Measurements from ENCODE around the gene DCAF11.
A peak's percentile ranks its signal among the peaks of the same experiment; 100 is the strongest.

The DCAF11 gene

GRCh38 chr14:24098229-24098926 lies 16.2 kb upstream of the DCAF11 start:
- DNase-seq, result no peak

- no peak for DNase-seq
Measured at GRCh38 chr14:24098927-24099813, 15.4 kb upstream of the DCAF11 start.

- DNase-seq, result peak; percentile 48 to 74
Measured at GRCh38 chr14:24100197-24100981, 14.2 kb upstream of the DCAF11 start.

- DNase-seq, result no peak
Measured at GRCh38 chr14:24100982-24101494, 13.5 kb upstream of the DCAF11 start.

- DNase-seq, result no peak
Measured at GRCh38 chr14:24102357-24103048, 12.1 kb upstream of the DCAF11 start.

- DNase-seq, result no peak
Measured at GRCh38 chr14:24103451-24103850, 11.1 kb upstream of the DCAF11 start.

GRCh38 chr14:24105609-24106239 lies 8.9 kb upstream of the DCAF11 start:
- DNase-seq, result peak in 1 of 2 donors; percentile 59

- no peak for DNase-seq
Measured at GRCh38 chr14:24106672-24107271, 7.8 kb upstream of the DCAF11 start.

GRCh38 chr14:24108336-24108874 lies 6.2 kb upstream of the DCAF11 start:
- no peak for DNase-seq

GRCh38 chr14:24110060-24110459 lies 4.5 kb upstream of the DCAF11 start:
- DNase-seq, result no peak

GRCh38 chr14:24110523-24110922 lies 4.1 kb upstream of the DCAF11 start:
- no peak for DNase-seq

GRCh38 chr14:24113379-24113800 lies 1.2 kb upstream of the DCAF11 start:
- DNase-seq, result peak in 1 of 2 donors; percentile 35

GRCh38 chr14:24113801-24114531 lies 611 bp upstream of the DCAF11 start:
- DNase-seq, result peak; percentile 91 to 97

GRCh38 chr14:24115422-24116127 lies 998 bp downstream of the DCAF11 start:
- DNase-seq, result no peak

- DNase-seq, result no peak
Measured at GRCh38 chr14:24116128-24116814, 1.7 kb downstream of the DCAF11 start.

GRCh38 chr14:24117179-24117578 lies 2.6 kb downstream of the DCAF11 start:
- no peak for DNase-seq

GRCh38 chr14:24119691-24120090 lies 5.1 kb downstream of the DCAF11 start:
- DNase-seq, result no peak

GRCh38 chr14:24121210-24121609 lies 6.6 kb downstream of the DCAF11 start:
- no peak for DNase-seq

- no peak for DNase-seq
Measured at GRCh38 chr14:24122416-24122815, 7.8 kb downstream of the DCAF11 start.
